ENCODE data around the gene METTL13.
A peak's percentile ranks its signal among the peaks of the same experiment; 100 is the strongest.

The METTL13 gene

GRCh38 chr1:171741872-171742576 is 39.4 kb upstream of the METTL13 start, which contains the start of gene VAMP4:
Gene VAMP4 (minus strand): TSS chr1:171742065. CDS start chr1:171738414, 3,651 bp downstream.
- peak within 1 kb of the TSS; percentile 89 for H3K27ac ChIP-seq (replicated peaks)
- TF ChIP-seq, protein P1, sequence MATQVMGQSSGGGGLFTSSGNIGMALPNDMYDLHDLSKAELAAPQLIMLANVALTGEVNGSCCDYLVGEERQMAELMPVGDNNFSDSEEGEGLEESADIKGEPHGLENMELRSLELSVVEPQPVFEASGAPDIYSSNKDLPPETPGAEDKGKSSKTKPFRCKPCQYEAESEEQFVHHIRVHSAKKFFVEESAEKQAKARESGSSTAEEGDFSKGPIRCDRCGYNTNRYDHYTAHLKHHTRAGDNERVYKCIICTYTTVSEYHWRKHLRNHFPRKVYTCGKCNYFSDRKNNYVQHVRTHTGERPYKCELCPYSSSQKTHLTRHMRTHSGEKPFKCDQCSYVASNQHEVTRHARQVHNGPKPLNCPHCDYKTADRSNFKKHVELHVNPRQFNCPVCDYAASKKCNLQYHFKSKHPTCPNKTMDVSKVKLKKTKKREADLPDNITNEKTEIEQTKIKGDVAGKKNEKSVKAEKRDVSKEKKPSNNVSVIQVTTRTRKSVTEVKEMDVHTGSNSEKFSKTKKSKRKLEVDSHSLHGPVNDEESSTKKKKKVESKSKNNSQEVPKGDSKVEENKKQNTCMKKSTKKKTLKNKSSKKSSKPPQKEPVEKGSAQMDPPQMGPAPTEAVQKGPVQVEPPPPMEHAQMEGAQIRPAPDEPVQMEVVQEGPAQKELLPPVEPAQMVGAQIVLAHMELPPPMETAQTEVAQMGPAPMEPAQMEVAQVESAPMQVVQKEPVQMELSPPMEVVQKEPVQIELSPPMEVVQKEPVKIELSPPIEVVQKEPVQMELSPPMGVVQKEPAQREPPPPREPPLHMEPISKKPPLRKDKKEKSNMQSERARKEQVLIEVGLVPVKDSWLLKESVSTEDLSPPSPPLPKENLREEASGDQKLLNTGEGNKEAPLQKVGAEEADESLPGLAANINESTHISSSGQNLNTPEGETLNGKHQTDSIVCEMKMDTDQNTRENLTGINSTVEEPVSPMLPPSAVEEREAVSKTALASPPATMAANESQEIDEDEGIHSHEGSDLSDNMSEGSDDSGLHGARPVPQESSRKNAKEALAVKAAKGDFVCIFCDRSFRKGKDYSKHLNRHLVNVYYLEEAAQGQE (IDR thresholded peaks at IDR 0.05; ENCODE audit: insufficient replicate concordance, low read depth), result no peak
- TF ChIP-seq POLR2AphosphoS5 (IDR thresholded peaks at IDR 0.05; ENCODE audit: low read depth) (peak; percentile 80), SPI1 (IDR thresholded peaks at IDR 0.05; ENCODE audit: borderline replicate concordance, low read depth) (0 out of 2 replicates have a peak, but pooled peaks have one; percentile 13)
- TF ChIP-seq, protein P2, sequence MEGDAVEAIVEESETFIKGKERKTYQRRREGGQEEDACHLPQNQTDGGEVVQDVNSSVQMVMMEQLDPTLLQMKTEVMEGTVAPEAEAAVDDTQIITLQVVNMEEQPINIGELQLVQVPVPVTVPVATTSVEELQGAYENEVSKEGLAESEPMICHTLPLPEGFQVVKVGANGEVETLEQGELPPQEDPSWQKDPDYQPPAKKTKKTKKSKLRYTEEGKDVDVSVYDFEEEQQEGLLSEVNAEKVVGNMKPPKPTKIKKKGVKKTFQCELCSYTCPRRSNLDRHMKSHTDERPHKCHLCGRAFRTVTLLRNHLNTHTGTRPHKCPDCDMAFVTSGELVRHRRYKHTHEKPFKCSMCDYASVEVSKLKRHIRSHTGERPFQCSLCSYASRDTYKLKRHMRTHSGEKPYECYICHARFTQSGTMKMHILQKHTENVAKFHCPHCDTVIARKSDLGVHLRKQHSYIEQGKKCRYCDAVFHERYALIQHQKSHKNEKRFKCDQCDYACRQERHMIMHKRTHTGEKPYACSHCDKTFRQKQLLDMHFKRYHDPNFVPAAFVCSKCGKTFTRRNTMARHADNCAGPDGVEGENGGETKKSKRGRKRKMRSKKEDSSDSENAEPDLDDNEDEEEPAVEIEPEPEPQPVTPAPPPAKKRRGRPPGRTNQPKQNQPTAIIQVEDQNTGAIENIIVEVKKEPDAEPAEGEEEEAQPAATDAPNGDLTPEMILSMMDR (IDR thresholded peaks at IDR 0.05; ENCODE audit: insufficient read depth, low read length), result no peak

DNA sequence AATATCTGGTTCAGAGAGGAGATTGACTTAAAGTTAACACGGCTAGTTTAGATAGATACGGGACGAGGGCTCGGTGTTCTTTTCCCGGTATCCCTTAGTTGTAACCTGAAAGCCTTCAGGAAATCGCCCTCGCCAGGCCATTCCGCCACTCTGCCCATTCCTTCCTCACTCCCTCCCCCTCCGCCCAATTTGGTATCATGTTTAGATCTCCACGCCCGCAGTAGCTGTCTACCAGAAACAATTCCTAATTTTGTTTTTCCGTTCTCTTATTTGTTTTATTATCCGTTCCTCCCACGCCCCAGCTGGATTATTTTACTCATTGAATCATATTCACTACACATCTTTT is 38.9 kb upstream of the METTL13 start:
- H3K4me3 ChIP-seq (replicated peaks; ENCODE audit: insufficient read depth, low read length), result peak overlapping the region; percentile 97
- TF ChIP-seq, protein P1 (IDR thresholded peaks at IDR 0.05; ENCODE audit: insufficient replicate concordance, low read depth), result no peak
- TF ChIP-seq, protein P2 (IDR thresholded peaks at IDR 0.05; ENCODE audit: insufficient read depth, low read length), result no peak
- no peak for TF ChIP-seq SPI1 (IDR thresholded peaks at IDR 0.05; ENCODE audit: borderline replicate concordance, low read depth)
- no peak for TF ChIP-seq POLR2AphosphoS5 (IDR thresholded peaks at IDR 0.05; ENCODE audit: low read depth)
- TF ChIP-seq GABPA (IDR thresholded peaks at IDR 0.05; ENCODE audit: low read depth), result no peak
- peak overlapping the region; percentile 89 for H3K27ac ChIP-seq (replicated peaks)
- peak in 1 of 2 experiments; percentile 22 for DNase-seq (ENCODE audit: low read depth in 1 of 2, low spot score in 1 of 2)
- no peaks in the 10 kb centered on the region for H3K27me3 ChIP-seq (ENCODE audit: insufficient read depth, poor library complexity, severe bottlenecking)

More at GRCh38 chr1:171741872-171742576, 39.4 kb upstream of the METTL13 start, which contains the start of gene VAMP4:
- Histone ChIP-seq H3K4me3 (replicated peaks; ENCODE audit: insufficient read depth, low read length) (peak within 1 kb of the TSS; percentile 97), H3K27me3 (ENCODE audit: insufficient read depth, poor library complexity, severe bottlenecking) (no peaks in the 10 kb centered on the region)
- peak; percentile 50 to 86 for DNase-seq (ENCODE audit: low read depth in 1 of 2, low spot score in 1 of 2)

DNA sequence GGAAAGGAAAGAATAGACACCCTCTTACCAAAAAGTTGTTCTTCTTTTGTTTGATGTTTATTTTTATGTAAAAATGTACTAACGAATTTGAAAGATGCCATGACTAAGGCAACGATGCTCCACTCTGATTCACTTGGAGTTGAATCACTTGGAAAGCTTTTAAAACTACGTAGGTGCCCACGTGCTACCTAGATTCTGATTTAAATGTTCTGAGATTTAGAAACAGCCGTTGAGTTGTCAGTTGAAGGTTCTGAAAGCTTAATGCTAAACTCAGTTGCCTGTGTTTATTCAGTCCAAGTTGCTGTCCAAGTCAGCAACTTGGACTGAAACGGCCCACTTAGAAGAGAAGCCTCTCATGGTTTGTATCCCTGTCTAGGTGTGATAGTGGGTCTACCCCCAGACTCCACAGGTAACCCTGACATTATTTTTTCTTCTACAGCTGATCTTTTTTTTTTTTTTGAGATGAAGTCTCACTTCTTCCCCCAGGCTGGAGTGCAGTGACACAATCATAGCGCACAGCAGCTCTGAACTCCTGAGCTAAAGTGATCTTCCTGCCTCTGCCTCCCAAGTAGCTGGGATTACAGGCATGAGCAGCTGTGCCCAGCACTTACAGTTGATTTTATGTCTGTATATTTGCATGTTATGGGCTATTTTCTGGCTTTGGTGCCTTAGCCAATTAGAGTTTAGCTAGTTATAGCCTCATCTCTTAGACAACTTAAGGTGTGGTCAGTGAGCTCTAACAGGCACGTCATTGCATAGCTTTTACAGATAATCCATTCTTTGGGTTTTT is 38.2 kb upstream of the METTL13 start:
- Histone ChIP-seq H3K27me3 (ENCODE audit: insufficient read depth, poor library complexity, severe bottlenecking) (no peaks in the 10 kb centered on the region), H3K27ac (replicated peaks) (peak overlapping the region; percentile 89), H3K4me3 (replicated peaks; ENCODE audit: insufficient read depth, low read length) (no peak overlapping the region)
- peak in 1 of 2 experiments; percentile 11 for DNase-seq (ENCODE audit: low read depth in 1 of 2, low spot score in 1 of 2)
- TF ChIP-seq GABPA (IDR thresholded peaks at IDR 0.05; ENCODE audit: low read depth) (no peak), POLR2AphosphoS5 (IDR thresholded peaks at IDR 0.05; ENCODE audit: low read depth) (no peak), SPI1 (IDR thresholded peaks at IDR 0.05; ENCODE audit: borderline replicate concordance, low read depth) (no peak)
- TF ChIP-seq, protein P2 (IDR thresholded peaks at IDR 0.05; ENCODE audit: insufficient read depth, low read length), result no peak
- TF ChIP-seq, protein P1 (IDR thresholded peaks at IDR 0.05; ENCODE audit: insufficient replicate concordance, low read depth), result no peak
